Adrenal gland (tissue), 19 donors: ENCODE measurements around the gene GLIPR1L2. TPM values are rescaled to one million over a fixed set of nuclear protein-coding genes. Genes with fewer than 3 reads are reported as not detected.
"Not testable (repeated sequence)": the region's sequence is repeated elsewhere in the genome, so short reads cannot be mapped to it uniquely, and the experiment has no call there.

Experiments
- DNase-seq, 7 donors: peaks; one replicate each; pipeline ENCODE4 v3.0.0-alpha.2; 2019 to 2020
- H3K27ac ChIP-seq, 5 donors: fragments of 200-600 bp; sonication (generic) in 4 of 5; 1 replicate in 3 of 5; 2 replicates in 2 of 5; pipeline versions ENCODE4 v1.5.1 to v1.8.0; 2016 to 2020; ENCODE audit warnings: mild to moderate bottlenecking in 1 of 5
- H3K27me3 ChIP-seq: fragments of 200-600 bp; 2 replicates; pipeline ENCODE4 v1.8.0; 2021
- H3K36me3 ChIP-seq, 2 donors: fragments of 200-600 bp; replicated peaks in 1 of 2; 1 replicate in 1 of 2; 2 replicates in 1 of 2; pipeline versions ENCODE4 v1.5.1 to v1.8.0; 2018 to 2022
- H3K4me1 ChIP-seq, 2 donors: fragments of 200-600 bp; replicated peaks in 1 of 2; 1 replicate in 1 of 2; 2 replicates in 1 of 2; pipeline versions ENCODE4 v1.5.1 to v1.8.0; 2018 to 2021
- H3K4me3 ChIP-seq, 4 donors: fragments of 200-600 bp; sonication (generic) in 3 of 4; one replicate each; pipeline ENCODE4 v1.5.1; 2016 to 2018
- H3K9me3 ChIP-seq, 3 donors: fragments of 200-600 bp; sonication (generic) in 1 of 3; replicated peaks in 1 of 3; 1 replicate in 2 of 3; 2 replicates in 1 of 3; pipeline versions ENCODE4 v1.5.1 to v1.8.0; 2016 to 2021
- CTCF ChIP-seq, 6 experiments: fragments of 450-650 bp in 4 of 6; fragments of 200-600 bp in 2 of 6; sonication (generic) in 1 of 6; IDR thresholded peaks; 1 replicate in 5 of 6; 2 replicates in 1 of 6; pipeline versions ENCODE4 v1.5.1 to v1.8.0; 2016 to 2021; ENCODE audit warnings: antibody characterized with exemption in 6 of 6, mild to moderate bottlenecking in 2 of 6, moderate library complexity in 1 of 6
- POLR2A ChIP-seq, 2 donors: fragments of 450-650 bp; IDR thresholded peaks; one replicate each; pipeline ENCODE4 v1.6.1; 2017; ENCODE audit warnings: antibody characterized with exemption in 2 of 2, mild to moderate bottlenecking in 2 of 2, moderate library complexity in 1 of 2
- WGBS, 4 donors: extraction: QIAGEN DNeasy Blood & Tissue Kit in 2 of 4; methylation state at CpG; one replicate each; pipeline versions ENCODE4 v1.1.5 to v1.1.7; 2013 to 2017; 5-methylcytosine and 5-hydroxymethylcytosine counted together
- intact Hi-C, 2 donors: fragments of 100-400 bp; cut with DNase I; formaldehyde crosslinking; loops; one replicate each; pipeline versions ENCODE4 v1.14.1 to v1.15.0; 2022 to 2023
- long read RNA-seq, 10 donors: library from polyadenylated mRNA in 3 of 10; unstranded in 2 of 10; stranded (forward) in 1 of 10; transcript quantifications; one replicate each; pipeline ENCODE4 v2.0.0 and lab custom pipeline, GENCODE V29; 2021 to 2026
- polyA plus RNA-seq, 3 donors: library from polyadenylated mRNA; stranded (reverse); fragments of 200-250 nt in 2 of 3; fragments of 350-450 nt in 1 of 3; fragmentation: Illumina TruSeq in 1 of 3; extraction: RNeasy Lipid Tissue Mini Kit (QIAGEN cat#74804) in 1 of 3; gene quantifications; one replicate each; pipeline ENCODE4 v1.2.3, GENCODE V29; 2013 to 2014
- total RNA-seq, 9 donors: library from RNA; depleted of rRNA in 4 of 9; stranded (reverse); fragments of >200 nt in 4 of 9; fragments of 120-200 nt in 1 of 9; fragmentation: NEBNext Ultra II Directional in 1 of 9; extraction: Animal tissue kit (Norgen Biotek cat#: 25700) in 1 of 9; gene quantifications; one replicate each; pipeline versions ENCODE4 v1.1.0 to v1.2.4, GENCODE V29; 2013 to 2023
- donor health status: healthy with polysubstance abuse.
- donor health status: Bipolar disorder and iron deficiency.
- donor health status: DM: yes; HTN: yes; CAD: no.
- donor health status: DM: no; HTN: no; CAD: no.
- donor health status: DM: no; HTN: no; CAD: no.
- donor health status: DM: yes; HTN: yes; CAD: no.

GLIPR1L2 gene
- total RNA-seq: 1 to 10 TPM in 7 of 9 donors, under 1 TPM in 2; 0.63 to 6.2 (median 1.6) TPM
- polyA plus RNA-seq: 1 to 10 TPM in 2 of 3 donors, under 1 TPM in 1; 0.51 to 1.6 (median 1.0) TPM
- long read RNA-seq, donor 1, partial matches to known transcripts: 0 of 2 reads
- long read RNA-seq, donor 1, other reads (novel, unspliced or antisense): 0 of 2 reads
- long read RNA-seq, donor 2, partial matches to known transcripts: 0 of 1 reads
- long read RNA-seq, donor 2, other reads (novel, unspliced or antisense): 0 of 1 reads
- long read RNA-seq, donor 3: 0 reads
- long read RNA-seq, donor 4: 0 reads
- long read RNA-seq, donor 5, partial matches to known transcripts: 0 of 7 reads
- long read RNA-seq, donor 5, other reads (novel, unspliced or antisense): 1 of 7 reads
- long read RNA-seq, donor 6, partial matches to known transcripts: 0 of 2 reads
- long read RNA-seq, donor 6, other reads (novel, unspliced or antisense): 0 of 2 reads
- long read RNA-seq, donor 7: 0 reads
- long read RNA-seq, donor 8: 0 reads
- long read RNA-seq, donor 9, partial matches to known transcripts: 0 of 1 reads
- long read RNA-seq, donor 9, other reads (novel, unspliced or antisense): 0 of 1 reads
- long read RNA-seq, donor 10: 0 reads

GRCh38 chr12:75390899-75391538 is at the start of gene GLIPR1L2:
TSS of gene GLIPR1L2 (plus strand) at chr12:75391089. CDS start at chr12:75391117, 28 bp downstream.
- peak; percentile 96 to 98 (median 97) for DNase-seq
- 1 to 12% (median 7%) methylated on average over 6 to 36 of the region's 36 CpGs for WGBS, 4 donors
- Histone ChIP-seq H3K4me3 (peak within 1 kb of the TSS in 3 of 4 donors; percentile 23 to 71 (median 26)), H3K4me1 (peaks cover 13 to 19% of the 10 kb centered on the region in 2 donors), H3K27ac (peak within 1 kb of the TSS; percentile 42 to 96 (median 91)), H3K9me3 (no peaks in the 10 kb centered on the region), H3K36me3 (no peaks in the 10 kb centered on the region), H3K27me3 (no peaks in the 10 kb centered on the region)
- intact Hi-C loops: no loop called here
- TF ChIP-seq CTCF (IDR thresholded peaks at IDR 0.05) (peak; percentile 73 to 94 (median 87)), POLR2A (IDR thresholded peaks at IDR 0.05) (peak; percentile 68 to 88)

- no peak for TF ChIP-seq POLR2A (IDR thresholded peaks at IDR 0.05)
- TF ChIP-seq CTCF (IDR thresholded peaks at IDR 0.05): no peak
Measured at GRCh38 chr12:75341873-75342272, 49.0 kb upstream of the GLIPR1L2 start.

GRCh38 chr12:75345531-75345930 is 45.4 kb upstream of the GLIPR1L2 start:
- H3K27ac ChIP-seq: no peak overlapping the region
- intact Hi-C loops: no loop called here
- no peaks in the 10 kb centered on the region for H3K36me3 ChIP-seq

More at GRCh38 chr12:75341873-75342272, 49.0 kb upstream of the GLIPR1L2 start:
- Histone ChIP-seq H3K36me3 (no peaks in the 10 kb centered on the region), H3K9me3 (no peaks in the 10 kb centered on the region), H3K27me3 (no peaks in the 10 kb centered on the region), H3K4me1 (no peaks in the 10 kb centered on the region), H3K4me3 (no peak overlapping the region), H3K27ac (no peak overlapping the region)
- intact Hi-C loops: no loop called here
- DNase-seq: no peak
- 93 to 95% (median 94%) methylated on average over 5 of the region's 5 CpGs for WGBS, 4 donors

GRCh38 chr12:75346215-75346614 is 44.7 kb upstream of the GLIPR1L2 start:
- H3K27me3 ChIP-seq, H3K9me3 ChIP-seq, H3K36me3 ChIP-seq, H3K27ac ChIP-seq, DNase-seq, intact Hi-C loops, H3K4me1 ChIP-seq, H3K4me3 ChIP-seq: not testable (repeated sequence)
- 80 to 94% (median 93%) methylated on average over 6 of the region's 6 CpGs for whole genome bisulfite sequencing, 4 donors

More at GRCh38 chr12:75345531-75345930, 45.4 kb upstream of the GLIPR1L2 start:
- Histone ChIP-seq H3K9me3 (no peaks in the 10 kb centered on the region), H3K27me3 (no peaks in the 10 kb centered on the region), H3K4me3 (no peak overlapping the region), H3K4me1 (no peaks in the 10 kb centered on the region)
- no peak for DNase-seq
- TF ChIP-seq POLR2A (IDR thresholded peaks at IDR 0.05) (no peak), CTCF (IDR thresholded peaks at IDR 0.05) (no peak)
- WGBS, 4 donors: 89 to 94% (median 90%) methylated on average over 2 of the region's 2 CpGs
